ENCODE results near the gene HNF4A. TPM values are rescaled to one million over a fixed set of nuclear protein-coding genes. Genes with fewer than 3 reads are reported as not detected.

Gene HNF4A
- total RNA-seq, 1 donor from 2014 or later, result 0.18 TPM

- ATAC-seq (no peak), DNase-seq (no peak)
- Histone ChIP-seq H3K27me3 (ENCODE audit: low read depth) (peaks cover 12% of the 10 kb centered on the region), H3K9me3 (no peaks in the 10 kb centered on the region), H3K27ac (no peak overlapping the region), H3K4me1 (no peaks in the 10 kb centered on the region), H3K36me3 (no peaks in the 10 kb centered on the region), H3K4me3 (no peak overlapping the region)
- intact Hi-C loops (cut with DNase I), result no loop called here
- no peak for TF ChIP-seq CTCF (IDR thresholded peaks at IDR 0.05)
Measured at GRCh38 chr20:44429419-44430269, 74.1 kb downstream of the HNF4A start.

- no peak for DNase-seq
- H3K27me3 ChIP-seq (ENCODE audit: low read depth), result peaks cover 12% of the 10 kb centered on the region
- H3K27ac ChIP-seq, result no peak overlapping the region
- no peaks in the 10 kb centered on the region for H3K36me3 ChIP-seq
- H3K4me1 ChIP-seq, result no peaks in the 10 kb centered on the region
- H3K4me3 ChIP-seq, result no peak overlapping the region
- no peaks in the 10 kb centered on the region for H3K9me3 ChIP-seq
- intact Hi-C loops (cut with DNase I), result no loop called here
- no peak for TF ChIP-seq CTCF (IDR thresholded peaks at IDR 0.05)
- no peak for ATAC-seq
Measured at GRCh38 chr20:44430270-44431065, 75.0 kb downstream of the HNF4A start.

GRCh38 chr20:44431118-44431501 is 75.6 kb downstream of the HNF4A start:
- intact Hi-C loops (cut with DNase I), result no loop called here
- no peak for TF ChIP-seq CTCF (IDR thresholded peaks at IDR 0.05)
- no peaks in the 10 kb centered on the region for H3K4me1 ChIP-seq
- no peaks in the 10 kb centered on the region for H3K9me3 ChIP-seq
- ATAC-seq (no peak), DNase-seq (no peak)
- H3K4me3 ChIP-seq, result no peak overlapping the region
- H3K27me3 ChIP-seq (ENCODE audit: low read depth), result peaks cover 12% of the 10 kb centered on the region
- H3K36me3 ChIP-seq, result no peaks in the 10 kb centered on the region
- no peak overlapping the region for H3K27ac ChIP-seq

- intact Hi-C loops (cut with DNase I), result no loop called here
- Histone ChIP-seq H3K4me1 (no peaks in the 10 kb centered on the region), H3K27me3 (ENCODE audit: low read depth) (peaks cover 12% of the 10 kb centered on the region), H3K36me3 (no peaks in the 10 kb centered on the region), H3K27ac (no peak overlapping the region), H3K4me3 (no peak overlapping the region), H3K9me3 (no peaks in the 10 kb centered on the region)
- ATAC-seq, result no peak
- no peak for DNase-seq
- TF ChIP-seq CTCF (IDR thresholded peaks at IDR 0.05), result no peak
Measured at GRCh38 chr20:44431502-44432234, 76.2 kb downstream of the HNF4A start.
